Measurements from ENCODE around the gene SERTAD2.

The SERTAD2 gene

GRCh38 chr2:64632835-64633819, 20.6 kb downstream of the SERTAD2 start:
- intact Hi-C loops (cut with DNase I): no loop called here
- DNase-seq: no peak

- intact Hi-C loops (cut with DNase I): no loop called here
- DNase-seq: no peak
Observed at GRCh38 chr2:64631771-64632170, 21.9 kb downstream of the SERTAD2 start.

- no peak for DNase-seq
- intact Hi-C loops (cut with DNase I): no loop called here
Observed at GRCh38 chr2:64630752-64631151, 23.0 kb downstream of the SERTAD2 start.

- intact Hi-C loops (cut with DNase I): no loop called here
- no peak for DNase-seq
Observed at GRCh38 chr2:64629875-64630274, 23.8 kb downstream of the SERTAD2 start.

GRCh38 chr2:64629329-64629781, 24.4 kb downstream of the SERTAD2 start:
- no peak for DNase-seq
- intact Hi-C loops (cut with DNase I): no loop called here

- intact Hi-C loops (cut with DNase I): no loop called here
- DNase-seq: no peak
Observed at GRCh38 chr2:64627860-64628841, 25.6 kb downstream of the SERTAD2 start.

- intact Hi-C loops (cut with DNase I): no loop called here
- DNase-seq: peak in 6 of 10 donors; percentile 35 to 92 (median 63)
Observed at GRCh38 chr2:64626963-64627760, 26.6 kb downstream of the SERTAD2 start.

- intact Hi-C loops (cut with DNase I): no loop called here
- DNase-seq: no peak
Observed at GRCh38 chr2:64626146-64626809, 27.4 kb downstream of the SERTAD2 start.

GRCh38 chr2:64625299-64626145, 28.2 kb downstream of the SERTAD2 start:
- DNase-seq: no peak
- intact Hi-C loops (cut with DNase I): no loop called here

GRCh38 chr2:64624862-64625261, 28.9 kb downstream of the SERTAD2 start:
- intact Hi-C loops (cut with DNase I): no loop called here
- DNase-seq: no peak

GRCh38 chr2:64624108-64624610, 29.6 kb downstream of the SERTAD2 start:
- DNase-seq: no peak
- intact Hi-C loops (cut with DNase I): no loop called here

- intact Hi-C loops (cut with DNase I): no loop called here
- peak in 1 of 10 donors; percentile 44 for DNase-seq
Observed at GRCh38 chr2:64623242-64623850, 30.4 kb downstream of the SERTAD2 start.

- intact Hi-C loops (cut with DNase I): no loop called here
- peak in 1 of 10 donors; percentile 76 for DNase-seq
Observed at GRCh38 chr2:64622443-64623241, 31.1 kb downstream of the SERTAD2 start.

GRCh38 chr2:64620661-64621060, 33.1 kb downstream of the SERTAD2 start:
- DNase-seq: no peak
- intact Hi-C loops (cut with DNase I): no loop called here

GRCh38 chr2:64617631-64618151, 36.0 kb downstream of the SERTAD2 start:
- intact Hi-C loops (cut with DNase I): no loop called here
- DNase-seq: peak in 1 of 10 donors; percentile 71

GRCh38 chr2:64615844-64616536, 37.7 kb downstream of the SERTAD2 start:
- no peak for DNase-seq
- intact Hi-C loops (cut with DNase I): no loop called here

All from posterior cingulate gyrus (tissue), 11 donors.